HG02642 (cell line): ENCODE results near the gene ELFN2.
"Not testable (repeated sequence)": the region's sequence is repeated elsewhere in the genome, so short reads cannot be mapped to it uniquely, and the experiment has no call there.

ENCODE experiments used
- ATAC-seq: cut with Tn5 transposase; IDR thresholded peaks from one replicate; pipeline ENCODE4 v1.9.1; 2021; ENCODE audit warnings: mild to moderate bottlenecking; ENCODE audit not compliant: unreplicated experiment, poor library complexity

ELFN2 gene, protein sequence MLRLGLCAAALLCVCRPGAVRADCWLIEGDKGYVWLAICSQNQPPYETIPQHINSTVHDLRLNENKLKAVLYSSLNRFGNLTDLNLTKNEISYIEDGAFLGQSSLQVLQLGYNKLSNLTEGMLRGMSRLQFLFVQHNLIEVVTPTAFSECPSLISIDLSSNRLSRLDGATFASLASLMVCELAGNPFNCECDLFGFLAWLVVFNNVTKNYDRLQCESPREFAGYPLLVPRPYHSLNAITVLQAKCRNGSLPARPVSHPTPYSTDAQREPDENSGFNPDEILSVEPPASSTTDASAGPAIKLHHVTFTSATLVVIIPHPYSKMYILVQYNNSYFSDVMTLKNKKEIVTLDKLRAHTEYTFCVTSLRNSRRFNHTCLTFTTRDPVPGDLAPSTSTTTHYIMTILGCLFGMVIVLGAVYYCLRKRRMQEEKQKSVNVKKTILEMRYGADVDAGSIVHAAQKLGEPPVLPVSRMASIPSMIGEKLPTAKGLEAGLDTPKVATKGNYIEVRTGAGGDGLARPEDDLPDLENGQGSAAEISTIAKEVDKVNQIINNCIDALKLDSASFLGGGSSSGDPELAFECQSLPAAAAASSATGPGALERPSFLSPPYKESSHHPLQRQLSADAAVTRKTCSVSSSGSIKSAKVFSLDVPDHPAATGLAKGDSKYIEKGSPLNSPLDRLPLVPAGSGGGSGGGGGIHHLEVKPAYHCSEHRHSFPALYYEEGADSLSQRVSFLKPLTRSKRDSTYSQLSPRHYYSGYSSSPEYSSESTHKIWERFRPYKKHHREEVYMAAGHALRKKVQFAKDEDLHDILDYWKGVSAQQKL

DNA sequence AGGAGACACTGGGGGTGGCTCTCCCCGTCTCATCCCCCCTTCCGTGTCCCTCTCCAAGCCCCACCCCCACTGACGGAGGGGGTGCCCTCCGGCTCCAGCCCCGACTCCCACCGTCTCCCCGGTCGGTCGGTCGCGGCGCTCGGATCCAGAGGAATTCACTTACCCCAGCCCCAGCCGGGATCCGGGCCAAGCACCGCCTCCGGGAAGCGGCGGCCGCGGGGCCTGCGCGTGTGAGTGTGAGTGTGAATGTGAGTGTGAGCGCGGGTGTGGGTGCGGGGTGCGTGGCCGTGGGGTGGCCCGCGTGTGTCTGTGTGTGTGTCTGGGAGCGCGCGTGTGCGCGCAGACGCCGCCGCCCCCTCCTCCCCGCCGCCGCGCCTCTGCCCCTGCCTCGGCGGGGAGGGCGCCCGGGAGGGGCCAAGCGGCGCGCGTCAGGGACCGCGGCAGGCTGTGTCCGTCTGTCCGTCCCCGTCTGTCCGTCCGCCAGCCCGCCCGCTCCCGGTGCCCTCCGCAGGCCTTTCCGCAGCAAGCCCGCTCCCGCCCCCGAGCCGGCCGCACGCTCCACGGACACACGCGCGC lies at the start of gene ELFN2:
ELFN2 (minus strand) TSS at position 345 of the 576 bp plus-strand sequence. CDS start 51,945 bp downstream, outside the sequence.
- no peak for ATAC-seq

DNA sequence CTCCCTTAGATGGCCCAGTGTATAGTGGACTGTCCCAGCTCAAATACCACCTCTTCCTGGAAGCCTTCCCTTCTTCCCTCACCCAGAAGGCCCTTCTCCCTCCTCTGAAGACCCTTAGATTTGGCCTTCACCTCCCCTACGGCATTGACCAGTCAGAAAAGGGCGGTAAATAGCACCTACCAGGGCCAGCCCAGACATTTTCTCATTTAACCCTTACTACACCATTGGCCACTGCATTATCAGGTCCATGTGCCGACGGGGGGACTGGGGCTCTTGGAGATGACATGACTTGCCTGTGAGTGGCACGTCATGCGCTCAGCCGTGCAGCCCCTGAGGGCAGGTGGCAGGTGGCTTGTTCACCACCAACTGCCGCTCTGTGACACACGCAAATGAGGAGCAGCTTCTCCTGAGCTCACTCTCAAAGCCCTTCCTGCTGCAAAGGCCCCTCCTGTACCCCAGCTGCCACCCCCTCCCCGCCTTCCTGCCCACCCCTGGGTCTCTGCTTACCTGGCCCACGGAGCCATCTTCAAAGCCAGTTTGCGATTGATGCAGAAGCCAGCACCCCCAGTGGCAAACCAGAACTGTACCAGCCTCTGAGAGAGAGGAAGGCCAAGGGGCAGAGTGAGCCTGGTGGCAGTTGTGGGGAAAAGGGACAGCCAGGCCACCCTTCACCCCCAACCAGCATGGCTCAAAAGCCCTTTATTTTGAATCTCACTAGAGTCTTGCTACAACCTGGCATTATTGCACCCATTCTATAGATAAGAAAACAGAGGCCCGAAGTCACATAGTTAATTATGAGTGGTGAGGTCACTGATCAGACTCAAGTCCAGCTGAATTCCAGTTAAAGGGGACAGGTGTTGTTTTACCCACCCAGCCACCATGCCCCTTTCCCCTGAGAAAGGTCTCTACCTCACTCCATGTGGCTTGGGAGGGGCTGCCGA lies 49.4 kb upstream of the ELFN2 start:
- ATAC-seq, result no peak

DNA sequence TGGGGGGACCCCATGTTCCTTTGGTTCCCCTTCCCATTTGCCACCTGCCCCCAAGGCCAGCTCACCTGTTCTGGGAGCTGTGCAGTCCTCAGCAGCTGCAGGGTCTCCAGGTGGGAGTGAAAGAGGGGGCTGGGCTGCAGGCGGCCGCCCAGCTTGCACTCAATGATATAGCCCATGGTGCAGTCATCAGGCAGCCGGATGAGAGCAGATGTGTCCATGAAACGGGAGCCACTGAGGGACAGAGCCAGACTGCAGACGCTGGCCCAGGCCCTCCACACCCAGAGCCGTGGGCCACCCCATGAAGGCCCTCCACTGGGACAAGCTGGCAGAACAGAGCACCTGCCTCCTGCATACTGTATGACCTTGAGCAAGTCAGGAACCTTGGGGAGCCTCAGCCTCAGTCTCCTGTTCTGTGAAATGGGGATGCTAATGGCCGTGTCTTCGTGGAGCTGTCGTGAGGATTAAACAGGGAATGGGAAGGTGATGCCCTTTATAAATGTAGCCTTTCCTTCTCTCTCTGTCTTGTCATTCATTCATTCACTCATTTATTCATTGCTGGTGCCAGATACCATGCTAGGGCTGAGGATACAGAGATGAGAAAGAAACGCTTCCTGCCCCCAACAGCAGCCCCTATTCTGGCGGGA lies 47.3 kb upstream of the ELFN2 start:
- no peak for ATAC-seq

DNA sequence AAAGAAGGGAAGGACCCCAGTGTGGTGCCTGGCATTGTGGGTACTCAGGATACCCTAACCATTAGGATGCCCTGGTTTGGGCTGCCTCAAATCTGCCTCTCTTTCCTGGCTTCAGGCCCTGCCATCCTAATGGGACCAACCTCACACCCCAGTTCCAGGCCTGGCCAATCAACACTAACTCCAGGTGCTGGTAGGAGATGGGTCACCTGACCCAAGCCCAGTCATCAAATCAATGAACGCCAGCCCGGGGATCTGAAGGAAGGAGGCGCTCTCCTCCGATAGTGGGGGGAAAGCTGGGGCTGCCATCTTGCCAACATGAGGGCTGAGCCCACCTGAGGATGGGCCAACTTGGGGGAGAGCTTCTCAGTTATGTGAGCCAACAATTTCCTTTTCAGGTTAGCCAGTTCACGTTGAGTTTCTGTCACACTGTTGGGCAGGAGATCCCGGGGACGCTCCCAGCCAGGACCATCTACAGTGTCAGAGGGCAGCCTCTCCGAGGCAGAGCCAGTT lies 46.2 kb upstream of the ELFN2 start:
- ATAC-seq, result no peak

DNA sequence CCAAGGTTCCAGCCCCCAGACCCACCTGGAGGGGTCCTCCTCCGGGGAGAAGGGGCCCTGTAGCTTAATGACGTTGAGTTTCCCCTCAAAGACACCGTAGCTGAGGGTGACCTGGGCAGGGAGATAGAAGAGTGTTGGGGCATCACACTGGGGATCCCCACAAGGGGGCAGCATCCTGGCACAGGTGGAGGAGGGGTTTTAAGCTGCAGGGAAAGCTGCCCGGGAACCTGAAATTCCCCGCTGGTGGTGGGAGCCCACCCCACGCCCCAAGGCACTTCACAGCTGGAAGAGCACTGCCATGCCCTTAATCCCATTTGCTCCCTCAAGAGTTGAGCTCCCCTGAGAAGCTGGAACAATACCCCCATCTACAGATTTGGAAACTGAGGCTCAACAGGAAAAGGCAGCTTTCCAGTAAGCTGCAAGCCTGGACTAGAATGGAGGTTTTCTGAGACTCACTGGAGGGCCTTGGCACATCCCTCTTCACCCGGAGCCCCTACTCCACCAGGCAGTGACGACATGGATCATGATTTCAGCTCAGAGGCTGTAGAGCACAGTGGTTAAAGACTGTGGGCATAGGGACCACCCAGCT lies 45.2 kb upstream of the ELFN2 start:
- ATAC-seq, result no peak

DNA sequence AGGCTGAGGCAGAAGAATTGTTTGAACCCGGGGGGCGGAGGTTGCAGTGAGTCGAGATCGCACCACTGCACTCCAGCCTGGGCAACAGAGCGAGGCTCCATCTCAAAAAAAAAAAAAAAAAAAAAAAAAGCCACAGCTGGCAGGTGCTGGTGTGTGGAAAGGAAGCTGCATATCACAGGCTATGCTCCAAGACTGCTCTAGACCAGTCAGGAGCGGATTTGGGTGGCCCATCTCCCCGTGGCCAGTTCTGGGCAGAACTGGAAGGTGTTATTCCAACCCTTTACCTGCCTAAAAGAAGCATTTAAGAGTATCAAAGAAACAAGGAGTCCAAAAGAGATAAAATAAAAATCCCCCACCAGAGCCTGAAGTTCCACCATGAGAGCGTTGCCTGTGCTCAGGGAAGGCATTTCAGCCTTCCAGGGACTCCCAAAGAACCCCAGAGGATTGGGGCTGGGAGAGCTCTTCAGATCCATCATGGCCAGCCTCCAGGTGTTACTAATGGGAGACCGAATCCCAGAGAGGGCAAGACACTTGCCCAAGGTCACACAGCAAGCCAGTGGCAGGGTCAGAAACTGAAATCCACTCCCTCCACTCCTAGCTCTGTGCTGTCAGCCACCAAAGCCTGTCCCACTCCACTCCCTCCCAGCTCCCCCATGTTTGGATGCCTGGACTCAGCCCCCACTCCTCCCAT lies 44.6 kb upstream of the ELFN2 start:
- ATAC-seq, result no peak

DNA sequence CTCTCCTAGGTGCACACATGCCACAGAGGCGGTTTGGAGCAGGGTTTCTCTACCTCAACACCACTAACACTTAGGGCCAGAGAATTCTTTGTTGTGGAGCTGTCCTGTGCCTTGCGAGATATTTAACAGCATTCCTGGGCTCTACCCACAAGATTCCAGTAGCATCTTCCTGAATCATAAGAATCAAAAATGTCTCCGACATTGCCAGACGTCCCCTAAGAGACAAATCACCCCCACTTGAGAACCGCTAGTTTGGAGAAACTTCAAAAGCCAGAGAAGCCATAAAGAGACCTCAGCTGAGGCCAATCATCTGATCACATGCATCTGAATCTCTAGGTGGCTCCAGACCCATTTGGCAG lies 42.8 kb upstream of the ELFN2 start:
- no peak for ATAC-seq

DNA sequence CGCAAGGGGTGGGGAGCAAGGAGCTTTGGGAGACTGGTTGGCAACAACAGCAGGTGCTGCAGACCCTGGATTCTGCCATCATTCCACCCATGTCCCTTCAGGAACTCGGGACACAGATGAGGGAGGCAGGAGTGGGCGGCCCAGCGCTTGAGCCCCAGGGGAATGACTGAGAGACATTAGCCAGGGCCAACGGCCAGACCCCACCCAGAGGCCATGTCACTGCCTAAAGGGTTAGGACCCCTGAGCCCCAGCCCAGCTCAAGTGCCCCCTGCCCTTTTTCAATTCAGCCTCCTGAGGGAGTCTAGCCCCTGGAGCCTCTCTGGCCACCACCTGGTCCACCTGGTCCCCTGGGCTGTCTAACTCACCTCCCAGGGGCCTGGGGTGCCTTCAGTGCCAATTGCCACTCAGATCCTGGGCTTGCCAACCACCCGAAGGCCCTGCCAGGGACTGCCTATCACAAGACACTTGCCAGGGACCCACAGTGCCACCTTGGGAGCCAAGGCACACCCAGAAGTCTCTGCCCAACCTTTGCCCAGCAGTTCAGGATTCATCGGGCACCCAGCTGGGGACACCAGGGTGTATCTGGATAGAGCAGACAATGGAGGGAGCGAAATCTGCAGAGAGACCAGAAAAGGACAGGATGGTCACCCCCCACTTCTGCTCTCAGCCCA lies 42.3 kb upstream of the ELFN2 start:
- no peak for ATAC-seq

DNA sequence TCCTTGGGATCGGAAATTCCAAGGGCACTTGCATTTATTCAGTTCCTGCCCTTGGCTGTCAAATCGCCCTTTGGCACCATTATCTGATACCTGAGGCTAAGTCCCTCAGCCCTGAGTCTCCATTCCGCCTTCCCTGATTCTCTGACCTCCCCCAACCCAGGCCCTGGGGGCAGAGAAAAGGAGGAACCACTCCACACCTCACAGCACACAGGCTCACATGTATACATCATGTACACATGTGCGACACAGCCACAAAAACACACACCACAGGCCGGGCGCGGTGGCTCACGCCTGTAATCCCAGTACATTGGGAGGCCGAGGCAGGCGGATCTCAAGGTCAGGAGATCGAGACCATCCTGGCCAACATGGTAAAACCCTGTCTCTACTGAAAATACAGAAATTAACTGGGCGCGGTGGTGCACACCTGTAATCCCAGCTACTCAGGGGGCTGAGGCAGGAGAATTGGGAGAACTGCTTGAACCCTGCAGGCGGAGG lies 41.0 kb upstream of the ELFN2 start:
- ATAC-seq, result not testable (repeated sequence)

DNA sequence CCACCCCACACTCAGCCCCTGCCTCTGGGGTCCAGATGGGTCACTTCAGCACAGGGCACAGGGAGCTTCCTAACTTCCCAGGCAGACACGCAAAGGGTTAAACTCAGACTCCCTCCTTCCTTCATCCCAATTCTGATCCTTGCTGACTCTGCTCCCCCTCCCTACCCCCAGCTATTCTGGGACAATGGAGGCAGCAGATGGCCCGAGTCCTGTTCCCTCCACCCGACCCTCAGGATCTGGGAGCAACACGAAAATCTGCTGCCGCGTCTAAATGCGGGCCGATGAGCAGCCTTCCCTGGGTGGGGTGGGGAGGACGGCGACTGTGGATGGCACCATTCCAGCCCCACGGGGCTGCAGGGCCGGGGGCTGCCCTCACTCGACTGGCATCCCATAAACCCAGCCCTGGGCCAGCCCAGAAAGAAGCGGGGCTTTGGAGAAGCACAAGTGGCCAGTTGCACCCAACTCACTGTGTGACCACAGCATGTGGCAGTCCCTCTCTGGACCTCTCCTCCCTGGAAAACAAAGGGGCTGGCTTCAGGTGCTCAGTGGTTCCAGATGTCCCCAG lies 40.2 kb upstream of the ELFN2 start:
- ATAC-seq, result no peak

DNA sequence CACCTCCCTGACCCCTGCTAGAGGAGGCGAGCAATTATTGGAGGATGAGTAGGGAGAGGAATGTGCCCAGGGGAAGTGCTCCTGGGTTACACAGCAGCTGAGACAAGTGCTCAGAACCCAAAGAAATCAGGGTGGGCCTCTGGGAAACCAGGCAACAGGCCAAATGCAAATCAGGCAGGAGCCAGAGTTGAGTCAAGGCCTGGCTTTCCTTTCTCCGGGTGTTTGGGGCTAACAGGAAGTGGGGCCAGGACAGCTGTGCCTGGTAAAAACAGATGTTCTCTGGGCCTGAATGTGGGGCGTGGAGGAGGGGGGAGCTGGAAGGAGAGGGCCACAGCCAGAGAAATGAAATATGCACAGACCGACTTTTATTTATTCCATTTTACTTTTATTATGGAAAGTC lies 36.9 kb upstream of the ELFN2 start:
- no peak for ATAC-seq

DNA sequence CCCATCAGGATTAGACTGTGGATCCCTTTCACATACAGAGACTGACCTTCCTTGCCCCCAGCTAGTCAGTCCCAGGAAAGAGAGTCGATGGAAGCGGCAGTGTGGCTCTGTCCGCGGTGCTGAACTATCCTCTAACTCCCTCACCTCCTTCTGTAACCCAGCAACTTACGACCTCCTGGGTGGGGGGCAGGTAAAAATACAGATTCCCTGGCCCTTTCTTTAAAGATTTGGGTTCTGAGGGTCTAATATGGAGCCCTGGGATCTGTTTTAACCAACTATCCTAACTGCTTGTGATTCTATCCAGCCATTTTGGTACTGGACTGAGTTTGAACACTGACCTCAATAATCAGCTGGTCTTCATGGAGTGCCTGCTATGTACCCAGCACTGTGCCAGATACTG lies 35.7 kb upstream of the ELFN2 start:
- ATAC-seq, result no peak

DNA sequence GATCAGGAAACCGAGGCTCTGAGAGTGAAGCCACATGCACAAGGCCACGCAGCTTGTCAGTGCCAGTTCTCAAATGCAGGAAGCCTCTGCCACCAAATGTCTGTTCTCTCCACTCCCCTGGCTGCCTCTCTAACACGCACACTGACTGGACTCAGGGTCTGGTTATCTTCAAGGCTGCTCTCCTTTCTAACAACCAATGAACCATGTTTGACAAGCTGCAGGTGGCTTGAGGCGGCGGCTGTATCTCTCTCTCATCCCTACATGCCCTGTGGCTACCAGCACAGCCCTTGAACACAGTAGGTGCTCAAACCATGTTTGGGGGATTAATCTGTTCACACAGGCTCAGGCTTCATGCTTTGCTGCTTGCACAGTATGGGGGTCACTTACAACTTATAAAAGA lies 35.2 kb upstream of the ELFN2 start:
- ATAC-seq, result no peak

DNA sequence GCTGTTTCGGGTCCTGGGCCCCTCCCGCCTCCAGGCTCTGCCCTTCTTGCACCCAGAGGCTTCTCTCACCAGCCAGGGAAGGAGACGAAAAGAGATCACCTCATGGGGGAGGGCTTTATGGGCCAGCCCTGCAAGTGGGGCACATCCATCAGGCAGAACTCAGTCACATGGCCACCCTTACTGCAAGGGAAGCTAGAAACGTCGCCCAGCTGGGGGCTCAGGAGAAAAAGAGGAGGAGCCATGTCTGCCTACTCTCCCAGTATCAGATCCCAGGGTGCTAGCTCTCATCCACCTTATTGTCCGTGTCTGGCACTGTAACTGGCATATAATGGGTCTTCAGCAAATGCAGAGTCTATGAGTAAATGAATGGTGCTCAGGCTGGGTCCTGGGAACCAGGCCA lies 34.7 kb upstream of the ELFN2 start:
- no peak for ATAC-seq

DNA sequence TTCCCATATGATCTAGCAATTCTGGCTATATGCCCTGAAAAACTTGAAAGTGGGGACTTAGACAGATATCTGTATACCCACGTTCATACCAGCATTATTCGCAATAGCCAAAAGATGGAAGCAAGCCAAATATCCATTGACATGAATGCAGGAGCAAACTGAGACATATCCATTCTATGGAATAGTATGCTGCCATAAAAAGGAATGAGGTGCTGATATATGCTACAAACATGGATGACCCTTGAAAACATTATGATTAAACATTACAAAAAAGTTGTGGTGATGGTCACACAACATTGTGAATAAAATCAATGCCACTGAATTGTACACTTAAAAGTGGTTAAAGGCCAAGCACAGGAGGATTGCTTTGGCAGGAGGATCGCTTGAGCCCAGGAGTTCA lies 33.4 kb upstream of the ELFN2 start:
- no peak for ATAC-seq

DNA sequence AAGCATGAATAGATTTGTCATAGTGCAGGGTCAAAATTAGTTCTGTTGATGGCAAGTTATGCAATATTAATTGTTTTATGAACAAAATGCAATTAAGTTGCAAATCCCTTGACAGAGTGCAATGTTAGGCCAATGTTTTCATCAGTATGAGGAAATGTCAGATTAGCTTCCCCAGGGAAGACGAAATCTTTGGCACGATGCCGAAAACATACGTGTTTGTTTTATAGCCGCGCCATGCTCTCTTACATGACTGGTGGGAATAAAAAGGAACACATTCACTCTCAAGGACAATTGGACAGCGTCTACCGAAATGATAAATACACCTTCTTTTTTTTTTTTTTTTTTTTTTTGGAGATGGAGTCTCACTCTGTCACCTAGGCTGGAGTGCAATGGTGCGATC lies 31.9 kb upstream of the ELFN2 start:
- ATAC-seq, result no peak

DNA sequence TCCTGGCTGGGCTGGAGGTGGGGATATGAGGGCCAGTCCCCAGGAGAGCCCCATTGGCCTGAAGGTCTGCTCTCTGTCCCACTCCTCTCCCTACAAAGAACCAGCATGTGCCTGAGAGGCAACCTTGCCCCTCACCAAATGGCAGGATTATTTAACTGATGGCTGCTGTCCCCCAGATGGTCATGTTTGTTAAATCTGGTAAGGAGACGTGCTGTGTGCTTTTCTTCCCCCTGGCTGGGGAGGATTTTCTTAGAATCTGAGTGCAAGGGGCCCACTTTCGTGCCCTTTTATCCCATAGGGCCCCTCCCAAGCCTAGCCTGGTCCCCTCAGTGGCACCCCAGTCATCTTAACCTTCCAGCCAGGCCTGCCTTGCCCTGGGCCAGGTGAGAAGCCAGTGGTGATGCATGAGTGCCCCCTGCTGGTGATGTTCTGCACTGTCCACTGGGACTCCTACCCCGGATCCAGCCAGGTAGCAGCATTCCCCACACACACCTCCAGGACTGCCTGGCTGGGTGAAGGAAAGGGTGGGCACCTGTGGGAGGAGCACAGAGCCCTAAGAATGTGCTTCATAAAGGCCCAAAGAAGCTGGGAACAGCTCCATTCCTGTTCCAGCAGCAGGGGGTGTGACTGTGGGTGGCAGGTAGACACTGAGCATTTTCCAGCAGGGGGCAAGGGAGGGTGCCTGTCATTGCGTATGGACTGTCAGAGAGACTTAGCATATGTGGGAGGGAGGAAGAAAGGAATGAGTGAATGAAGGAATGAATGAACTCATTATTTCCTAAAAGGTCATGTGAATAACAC lies 30.0 kb upstream of the ELFN2 start:
- no peak for ATAC-seq
